HG03442 (cell line): ENCODE results near the gene DHFR2.
"Not testable (repeated sequence)": the region's sequence is repeated elsewhere in the genome, so short reads cannot be mapped to it uniquely, and the experiment has no call there.

Experiments used
- ATAC-seq: cut with Tn5 transposase; IDR thresholded peaks from one replicate; pipeline ENCODE4 v1.9.1; 2021; ENCODE audit warnings: mild to moderate bottlenecking, moderate library complexity; ENCODE audit not compliant: unreplicated experiment

The DHFR2 gene

GRCh38 chr3:94062513-94063404 is at the start of gene DHFR2, which contains the start of gene NSUN3:
Gene DHFR2, minus strand, starts transcription at chr3:94062916. Its CDS starts 1,405 bp downstream, at chr3:94061511.
Gene NSUN3, plus strand, starts transcription at chr3:94063061. Its CDS starts 66 bp downstream, at chr3:94063127.
- ATAC-seq = peak; percentile 92

DNA sequence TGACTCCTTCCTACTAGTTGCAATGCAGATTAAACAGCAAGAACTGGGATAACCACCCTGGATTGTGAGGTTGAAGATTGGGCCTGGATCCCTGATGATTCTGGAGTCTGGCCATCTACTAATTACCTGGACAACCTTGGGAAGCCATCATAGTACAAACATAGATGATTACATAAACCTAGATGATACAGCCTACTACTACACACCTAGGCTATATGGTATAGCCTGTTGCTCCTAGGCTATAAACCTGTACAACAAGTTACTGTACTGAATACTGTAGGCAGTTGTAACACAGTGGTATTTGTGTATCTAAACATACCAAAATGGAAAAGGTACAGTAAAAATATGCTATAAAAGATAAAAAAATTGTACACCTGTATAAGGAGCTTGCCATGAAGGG is 48.1 kb upstream of the DHFR2 start:
- no peak for ATAC-seq

DNA sequence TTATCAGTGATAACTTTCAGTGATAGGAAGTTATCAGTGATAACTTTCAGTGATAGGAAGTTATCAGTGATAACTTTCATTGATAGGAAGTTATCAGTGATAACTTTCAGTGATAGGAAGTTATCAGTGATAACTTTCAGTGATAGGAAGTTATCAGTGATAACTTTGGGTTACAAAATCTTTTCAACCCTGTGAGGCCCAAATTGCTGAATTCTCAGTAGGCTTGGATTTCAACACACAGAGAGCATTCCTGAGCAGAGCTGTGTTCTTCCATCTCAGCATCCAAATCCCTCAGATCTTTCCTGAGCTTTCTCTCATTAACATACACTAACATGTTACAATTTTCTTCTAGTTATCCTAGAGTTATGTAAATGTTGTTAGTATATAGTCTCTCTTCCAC is 47.5 kb upstream of the DHFR2 start:
- ATAC-seq = not testable (repeated sequence)

DNA sequence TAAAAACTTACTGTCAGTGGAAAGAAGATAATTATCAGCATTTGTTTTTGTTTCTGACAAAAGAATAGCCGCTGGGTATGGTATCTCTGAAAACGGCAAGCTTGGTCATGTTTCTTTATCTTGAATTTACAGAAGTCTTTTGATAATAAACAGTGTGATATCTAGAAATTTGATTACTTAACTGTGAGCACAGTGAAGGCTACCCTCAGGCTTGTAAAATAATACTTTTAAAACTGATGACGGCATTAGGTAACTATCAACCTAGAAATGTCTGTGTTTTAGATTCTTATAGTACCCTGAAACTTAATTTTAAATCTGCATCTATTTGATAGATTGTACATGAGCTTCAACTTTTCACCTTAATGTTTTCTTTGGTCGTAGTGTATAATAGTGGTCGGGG is 43.6 kb upstream of the DHFR2 start:
- ATAC-seq = no peak

DNA sequence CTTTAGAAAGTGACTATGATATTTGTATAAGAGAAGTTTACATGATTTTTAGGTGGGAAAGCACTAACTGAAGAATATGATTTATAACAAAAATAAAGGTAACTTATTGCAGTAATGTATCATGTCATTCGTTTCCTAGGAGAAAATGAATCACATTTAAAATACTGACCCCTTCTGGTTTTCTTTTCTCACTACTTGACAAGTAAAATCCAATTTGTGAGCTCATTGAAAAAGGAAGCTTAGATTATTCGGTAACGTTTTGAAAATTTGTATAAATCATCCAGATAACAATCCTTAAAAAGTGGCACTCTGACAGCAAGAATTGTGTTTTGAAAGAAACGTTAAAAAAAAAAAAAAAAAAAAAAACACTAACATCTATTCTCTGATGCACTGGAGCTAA is 39.1 kb upstream of the DHFR2 start:
- no peak for ATAC-seq

DNA sequence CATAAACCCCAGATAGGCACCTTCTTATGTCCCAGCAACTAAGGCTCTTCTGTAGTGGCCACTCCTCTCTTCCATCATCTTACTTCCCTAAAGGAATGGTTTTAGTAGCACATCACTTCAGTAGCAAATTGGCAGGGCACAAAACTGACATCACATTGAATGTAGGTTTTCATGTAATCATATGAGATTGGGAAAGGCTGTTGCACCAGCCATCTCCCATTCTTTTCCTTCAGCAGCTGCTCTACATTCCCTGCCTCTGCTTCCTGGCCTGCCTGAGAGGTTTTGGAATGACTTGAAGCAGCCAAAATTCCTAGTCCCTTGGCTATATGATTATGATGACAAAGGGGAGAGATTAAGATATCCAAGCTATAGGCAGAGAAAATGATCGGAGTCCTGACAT is 36.6 kb upstream of the DHFR2 start:
- ATAC-seq = no peak

DNA sequence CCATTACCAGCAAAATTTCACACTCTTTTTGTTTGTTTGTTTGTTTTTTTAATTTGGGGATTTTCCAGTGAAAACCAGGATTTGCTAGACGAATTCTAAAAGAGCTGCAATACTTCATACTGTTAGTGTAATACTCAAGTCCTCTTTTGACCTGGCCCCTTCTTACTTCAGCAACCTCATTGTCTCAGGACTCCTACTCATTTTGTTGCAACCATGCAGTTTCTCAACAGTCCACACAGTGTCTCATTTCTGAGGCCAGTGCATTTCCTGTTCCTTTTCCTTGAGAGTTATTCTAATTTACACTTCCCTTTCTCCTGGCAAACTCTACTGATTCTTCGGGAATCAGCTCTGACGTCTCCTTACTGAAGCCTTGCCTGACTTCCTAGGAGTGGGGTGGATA is 35.7 kb upstream of the DHFR2 start:
- no peak for ATAC-seq

DNA sequence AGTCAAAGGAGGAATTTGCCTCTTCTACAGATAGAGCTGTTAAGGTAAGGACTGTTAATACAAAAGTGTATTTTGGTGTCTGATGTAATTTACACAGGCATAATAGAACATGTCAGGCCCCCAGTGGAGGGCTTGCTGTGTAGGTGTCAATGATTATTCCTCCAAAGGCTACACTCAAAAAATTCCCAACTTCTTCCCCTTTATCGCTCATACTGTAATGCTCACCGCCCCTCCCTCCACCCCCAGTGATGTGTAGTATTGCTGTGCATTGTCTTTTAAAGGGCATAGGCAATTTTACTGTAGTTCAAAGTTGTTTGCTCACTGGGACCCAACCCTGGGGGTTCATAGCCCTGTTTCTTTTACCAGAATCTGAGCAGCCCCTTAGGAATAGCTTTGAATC is 32.4 kb upstream of the DHFR2 start:
- no peak for ATAC-seq

DNA sequence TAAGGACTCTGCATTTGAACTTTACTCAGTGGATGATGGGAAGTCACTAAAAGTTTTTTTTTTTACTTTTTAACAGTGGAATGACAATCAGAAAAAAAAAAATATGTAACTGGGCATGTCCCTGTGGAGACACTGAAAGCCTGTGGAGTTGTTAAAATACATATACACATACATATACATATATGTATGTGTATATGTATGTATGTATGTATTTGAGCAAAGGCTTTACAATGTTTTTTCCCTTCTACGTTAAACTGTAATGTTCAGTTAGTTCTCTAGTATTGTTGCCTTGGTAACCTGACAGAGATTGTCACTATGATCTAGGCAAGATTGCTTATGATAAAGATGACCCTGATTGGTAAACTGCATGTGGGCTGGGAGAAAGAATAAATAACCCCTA is 30.4 kb upstream of the DHFR2 start:
- no peak for ATAC-seq

DNA sequence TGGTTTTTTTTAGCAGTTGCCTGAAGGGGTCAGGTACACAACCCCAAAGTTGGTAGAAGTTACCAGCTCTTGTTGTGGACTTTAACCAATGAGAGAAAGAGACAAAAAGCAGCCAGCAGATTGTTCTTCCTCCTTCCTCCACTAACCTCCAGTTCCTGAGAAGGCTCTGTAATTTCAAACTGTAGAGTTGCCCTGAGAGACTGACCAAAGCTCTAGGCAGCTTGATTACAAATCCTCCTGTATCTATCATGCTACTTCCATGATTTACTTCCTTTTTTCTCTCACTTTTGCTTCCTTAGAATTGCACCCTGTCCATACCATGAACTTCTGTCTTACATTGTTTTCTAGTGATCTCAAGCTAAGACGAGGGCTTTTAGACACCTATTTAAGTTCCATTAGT is 29.4 kb upstream of the DHFR2 start:
- no peak for ATAC-seq

GRCh38 chr3:94089126-94089525 is 26.4 kb upstream of the DHFR2 start:
- no peak for ATAC-seq

DNA sequence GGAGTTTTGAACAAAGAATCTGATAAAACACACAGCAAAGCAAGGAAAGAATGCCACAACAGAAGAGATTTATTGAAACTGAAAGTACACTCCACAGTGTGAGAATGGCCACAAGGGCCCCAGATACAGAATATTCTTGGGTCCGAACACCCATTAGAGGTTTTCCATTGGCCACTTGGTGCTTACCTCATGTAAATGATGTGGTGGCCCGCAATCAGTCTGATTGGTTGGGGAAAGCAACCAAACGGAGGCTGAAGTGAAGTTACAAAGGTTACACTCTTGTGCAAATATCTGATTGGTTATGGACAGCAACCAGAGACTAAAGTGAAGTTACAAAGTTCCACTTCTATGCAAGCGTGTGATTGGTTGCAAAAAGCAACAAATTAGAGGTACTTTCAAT is 20.5 kb upstream of the DHFR2 start:
- ATAC-seq = peak; percentile 87

DNA sequence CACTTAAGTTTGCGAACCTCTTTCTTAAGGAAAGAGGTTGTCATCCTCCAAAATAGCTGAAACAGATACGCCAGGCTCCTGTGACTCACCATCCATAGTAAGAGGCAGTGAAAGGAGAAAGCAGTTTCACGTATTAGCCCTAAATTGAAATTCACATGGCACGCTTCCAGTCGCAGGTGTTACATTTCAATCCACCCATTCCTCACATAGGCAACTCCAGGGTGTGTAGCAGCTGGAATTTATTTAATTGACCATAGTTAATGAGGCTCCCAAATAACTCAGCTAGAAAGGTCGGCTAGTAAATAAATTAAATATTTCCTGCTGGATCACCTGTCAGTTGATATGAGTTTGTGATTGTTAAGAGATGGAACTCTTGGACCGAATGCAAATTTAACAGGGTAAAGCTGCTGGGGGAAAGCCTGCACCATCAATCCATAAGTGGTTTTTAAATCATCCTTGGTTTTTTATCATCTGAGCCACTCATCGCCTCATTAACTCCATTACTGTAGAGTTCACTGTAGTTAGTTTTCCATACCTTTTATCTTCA is 19.7 kb upstream of the DHFR2 start:
- no peak for ATAC-seq

GRCh38 chr3:94081884-94082283 is 19.2 kb upstream of the DHFR2 start:
- ATAC-seq = no peak

DNA sequence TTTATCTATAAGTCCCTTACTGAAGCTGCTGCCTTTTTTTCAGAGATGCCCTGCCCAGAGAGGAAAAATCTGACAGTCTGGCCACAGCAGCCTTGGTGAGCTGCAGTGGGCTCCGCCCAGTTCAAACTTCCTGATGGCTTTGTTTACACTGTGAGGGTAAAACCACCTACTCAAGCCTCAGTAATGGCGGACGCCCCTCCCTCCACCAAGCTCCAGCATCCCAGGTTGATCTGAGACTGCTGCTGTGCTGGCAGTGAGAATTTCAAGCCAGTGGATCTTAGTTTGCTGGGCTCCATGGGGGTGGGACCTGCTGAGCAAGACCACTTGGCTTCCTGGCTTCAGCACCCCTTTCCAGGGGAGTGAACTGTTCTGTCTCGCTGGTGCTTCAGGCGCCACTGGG is 17.8 kb upstream of the DHFR2 start:
- ATAC-seq = not testable (repeated sequence)

GRCh38 chr3:94076055-94076454 is 13.3 kb upstream of the DHFR2 start:
- ATAC-seq = no peak

GRCh38 chr3:94071713-94072284 is 9.1 kb upstream of the DHFR2 start:
- peak; percentile 87 for ATAC-seq

DNA sequence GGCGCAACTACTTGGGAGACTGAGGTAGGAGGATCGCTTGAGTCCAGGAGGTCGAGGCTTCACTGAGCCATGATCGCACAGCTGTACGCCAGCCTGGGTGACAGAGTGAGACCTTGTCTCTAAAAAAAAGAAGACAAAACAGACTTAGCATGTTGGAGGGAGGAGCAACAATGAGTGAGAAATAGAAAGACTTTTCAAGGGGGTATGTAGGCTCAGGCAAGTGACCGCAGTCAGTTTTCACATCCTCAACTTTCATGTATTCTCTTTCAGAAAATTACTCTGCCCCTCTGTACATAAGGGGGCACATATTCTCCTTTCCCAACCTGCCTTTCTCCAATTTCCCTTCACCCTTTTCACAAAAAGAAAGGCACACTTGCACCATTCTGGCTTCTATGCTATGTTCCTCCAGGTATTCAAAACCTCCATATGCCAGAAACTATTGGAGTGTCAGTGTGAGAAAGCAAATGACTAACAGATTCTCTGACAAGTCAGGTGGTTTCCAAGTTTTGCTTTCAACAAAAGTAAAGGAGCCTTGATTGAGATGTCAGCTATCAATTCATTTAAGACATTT is 7.7 kb upstream of the DHFR2 start:
- ATAC-seq = peak; percentile 57

DNA sequence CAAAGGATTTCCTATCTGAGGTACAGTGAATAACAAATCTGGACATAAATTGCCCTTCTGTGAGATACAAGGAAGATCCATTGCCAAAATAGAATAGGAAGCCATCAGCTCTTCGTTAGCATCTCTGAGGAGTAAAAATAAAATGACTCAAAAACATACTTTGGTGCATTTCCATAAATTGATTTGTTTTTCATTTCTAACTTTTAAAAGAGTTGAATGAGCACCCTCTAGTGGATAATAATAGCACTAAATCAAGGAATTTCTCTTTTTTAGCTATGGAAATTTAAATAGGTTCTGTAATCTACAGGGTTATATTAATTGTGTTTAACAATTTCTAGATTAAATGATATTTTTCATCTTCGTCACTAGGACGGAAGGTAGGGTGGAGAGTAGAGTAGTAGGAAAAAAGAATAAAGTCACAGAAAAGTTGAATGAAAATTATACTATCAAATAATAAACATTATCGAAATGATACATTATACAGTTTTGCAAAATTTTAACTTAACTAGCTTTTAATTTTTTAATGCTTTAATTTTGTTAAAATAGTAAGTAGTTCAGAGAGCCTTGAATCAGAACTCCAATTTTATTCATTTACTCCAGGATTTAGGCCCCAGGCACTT is 6.6 kb upstream of the DHFR2 start:
- no peak for ATAC-seq

DNA sequence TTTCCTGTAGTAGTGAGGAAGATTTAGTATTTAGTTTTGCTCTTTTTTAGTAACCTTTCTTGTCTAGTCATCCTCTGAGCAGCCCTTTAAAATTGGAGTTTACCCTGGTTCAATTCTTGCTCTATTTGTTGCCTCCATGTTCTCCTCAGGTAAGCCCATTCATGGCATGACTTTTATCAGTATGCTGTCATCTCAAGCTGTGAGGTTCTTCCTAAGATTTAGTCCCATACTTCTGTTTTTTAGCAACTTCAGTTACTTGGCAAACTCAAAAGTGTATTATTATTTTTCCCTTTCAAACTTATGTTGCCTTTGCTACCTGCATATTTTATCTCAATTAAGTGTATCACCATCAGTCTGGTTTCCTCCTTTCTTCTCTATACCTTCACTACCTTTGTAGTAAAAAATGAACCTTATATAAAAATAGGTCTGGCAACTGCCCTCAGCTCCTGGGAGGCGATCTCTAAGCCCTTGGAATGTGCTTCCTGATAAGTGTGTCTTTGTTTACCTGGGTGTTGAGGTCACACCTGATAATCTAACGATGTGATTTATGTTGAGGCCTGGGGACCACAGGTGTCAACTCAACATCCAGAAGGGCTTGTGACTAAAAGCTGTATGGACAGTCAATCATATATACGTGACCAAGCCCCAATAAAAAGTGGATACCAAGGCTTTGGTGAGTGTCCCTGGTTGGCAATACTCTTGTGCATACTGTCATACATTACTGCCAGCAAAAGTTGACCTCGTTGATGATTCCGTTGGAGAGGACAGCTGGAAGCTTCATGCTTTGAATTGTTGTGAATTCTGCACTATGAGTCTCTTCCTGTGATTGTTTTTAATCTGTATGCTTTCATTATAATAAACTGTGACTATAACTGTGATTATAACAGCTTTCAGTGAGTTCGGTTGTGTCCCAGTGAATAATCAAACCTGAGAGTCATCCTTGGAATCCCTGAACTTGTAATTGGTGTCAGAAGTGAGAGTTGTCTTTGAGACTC is 4.1 kb upstream of the DHFR2 start:
- no peak for ATAC-seq
